Gastroesophageal sphincter (tissue), 2 donors: ENCODE data around the gene RGL1.
A peak's percentile ranks its signal among the peaks of the same experiment; 100 is the strongest.

Experiments used
- POLR2A ChIP-seq, 2 donors: fragments of 450-650 bp; IDR thresholded peaks; one replicate each; pipeline ENCODE4 v1.6.1; 2017; ENCODE audit warnings: antibody characterized with exemption in 2 of 2, mild to moderate bottlenecking in 2 of 2, moderate library complexity in 1 of 2
- POLR2AphosphoS5 ChIP-seq: sonication (generic); formaldehyde crosslinking; IDR thresholded peaks from one replicate; pipeline ENCODE4 v1.6.1; 2017; ENCODE audit warnings: antibody characterized with exemption

DNA sequence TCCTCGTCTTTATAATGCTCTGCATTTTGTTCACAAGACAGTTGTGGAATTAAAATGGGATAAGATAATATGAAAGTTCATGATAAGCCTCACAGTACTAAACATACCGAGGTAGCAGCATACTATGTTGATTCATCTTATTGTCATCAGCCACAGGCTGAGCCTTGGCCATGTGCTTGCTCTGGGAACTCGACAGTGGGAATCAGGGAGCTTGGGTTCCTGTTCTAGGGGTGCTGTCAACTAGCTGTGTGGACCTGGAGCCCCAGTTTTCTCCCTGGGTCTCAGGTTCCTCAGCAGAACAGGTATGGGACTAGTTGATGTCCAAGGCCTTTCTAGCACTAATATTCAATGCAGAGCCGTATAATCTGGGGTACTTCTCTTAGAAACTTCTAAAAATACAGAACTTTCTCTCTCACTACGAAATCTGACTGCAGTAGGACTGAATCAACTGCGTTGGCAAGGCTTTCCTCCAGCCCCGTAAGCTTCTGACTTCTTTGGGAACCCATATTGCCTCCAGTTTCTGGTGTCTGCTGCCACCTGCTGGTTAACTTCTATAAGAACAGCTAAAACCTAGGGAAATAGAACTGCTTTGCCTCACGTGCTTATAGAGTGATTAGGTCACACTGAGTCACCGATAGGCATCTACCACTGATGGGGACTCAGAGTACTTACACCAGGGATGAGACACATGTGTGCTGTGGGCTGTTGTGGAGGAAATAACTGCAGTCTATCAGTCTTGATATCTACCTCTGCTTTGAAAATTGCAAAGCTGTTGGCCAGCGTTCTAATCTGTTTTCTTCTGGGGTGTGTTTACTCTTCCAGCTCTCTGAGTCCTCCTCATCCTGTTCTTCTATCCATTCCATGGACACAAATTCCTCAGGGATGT is 110.9 kb downstream of the RGL1 start:
- TF ChIP-seq POLR2A (IDR thresholded peaks at IDR 0.05) (no peak), POLR2AphosphoS5 (peak; percentile 74)
